OCI-LY1 (cell line): Measurements from ENCODE around the gene CLRN2.

ENCODE experiments used
- EZH2 ChIP-seq: fragments of 200-600 bp; sonication (generic), shearing (Covaris generic); IDR thresholded peaks from 2 replicates; pipeline ENCODE4 v1.8.0; 2017; ENCODE audit warnings: borderline replicate concordance, mixed run types, mild to moderate bottlenecking, antibody characterized with exemption, low read length, moderate library complexity, mixed read lengths
- TF ChIP-seq, protein P1 (sequence below): fragments of 200-600 bp; sonication (generic), shearing (Covaris generic); IDR thresholded peaks from 2 replicates; pipeline ENCODE4 v1.5.1; 2017; ENCODE audit warnings: mild to moderate bottlenecking, antibody characterized with exemption, low read length, moderate library complexity, mixed read lengths

DNA sequence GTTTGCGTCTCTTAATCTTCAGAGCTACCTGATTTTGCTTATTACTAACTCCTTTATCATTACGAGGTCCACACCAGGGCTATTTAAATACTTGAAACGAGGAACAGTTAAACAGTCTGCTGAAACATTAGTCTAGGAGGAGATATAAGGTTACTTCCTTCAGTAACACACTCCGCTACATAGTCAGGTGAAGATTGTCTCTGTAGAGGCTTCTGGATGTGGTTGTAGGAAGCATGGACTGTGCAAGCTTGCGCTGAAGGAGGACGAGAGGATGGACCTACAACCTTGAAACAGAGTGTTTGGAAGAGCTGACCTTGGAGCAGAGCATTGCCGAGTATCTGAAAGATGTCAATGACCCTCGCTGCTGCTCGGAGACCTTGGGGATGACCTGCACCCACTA lies at the start of gene CLRN2:
- TF ChIP-seq, protein P1, sequence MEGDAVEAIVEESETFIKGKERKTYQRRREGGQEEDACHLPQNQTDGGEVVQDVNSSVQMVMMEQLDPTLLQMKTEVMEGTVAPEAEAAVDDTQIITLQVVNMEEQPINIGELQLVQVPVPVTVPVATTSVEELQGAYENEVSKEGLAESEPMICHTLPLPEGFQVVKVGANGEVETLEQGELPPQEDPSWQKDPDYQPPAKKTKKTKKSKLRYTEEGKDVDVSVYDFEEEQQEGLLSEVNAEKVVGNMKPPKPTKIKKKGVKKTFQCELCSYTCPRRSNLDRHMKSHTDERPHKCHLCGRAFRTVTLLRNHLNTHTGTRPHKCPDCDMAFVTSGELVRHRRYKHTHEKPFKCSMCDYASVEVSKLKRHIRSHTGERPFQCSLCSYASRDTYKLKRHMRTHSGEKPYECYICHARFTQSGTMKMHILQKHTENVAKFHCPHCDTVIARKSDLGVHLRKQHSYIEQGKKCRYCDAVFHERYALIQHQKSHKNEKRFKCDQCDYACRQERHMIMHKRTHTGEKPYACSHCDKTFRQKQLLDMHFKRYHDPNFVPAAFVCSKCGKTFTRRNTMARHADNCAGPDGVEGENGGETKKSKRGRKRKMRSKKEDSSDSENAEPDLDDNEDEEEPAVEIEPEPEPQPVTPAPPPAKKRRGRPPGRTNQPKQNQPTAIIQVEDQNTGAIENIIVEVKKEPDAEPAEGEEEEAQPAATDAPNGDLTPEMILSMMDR: no peak
- no peak for TF ChIP-seq EZH2
